HG03439 (cell line): ENCODE measurements around the gene BPIFA1.

ENCODE experiments used
- ATAC-seq: cut with Tn5 transposase; IDR thresholded peaks from one replicate; pipeline ENCODE4 v1.9.1; 2021; ENCODE audit warnings: mild to moderate bottlenecking, moderate library complexity; ENCODE audit not compliant: unreplicated experiment

Gene BPIFA1

DNA sequence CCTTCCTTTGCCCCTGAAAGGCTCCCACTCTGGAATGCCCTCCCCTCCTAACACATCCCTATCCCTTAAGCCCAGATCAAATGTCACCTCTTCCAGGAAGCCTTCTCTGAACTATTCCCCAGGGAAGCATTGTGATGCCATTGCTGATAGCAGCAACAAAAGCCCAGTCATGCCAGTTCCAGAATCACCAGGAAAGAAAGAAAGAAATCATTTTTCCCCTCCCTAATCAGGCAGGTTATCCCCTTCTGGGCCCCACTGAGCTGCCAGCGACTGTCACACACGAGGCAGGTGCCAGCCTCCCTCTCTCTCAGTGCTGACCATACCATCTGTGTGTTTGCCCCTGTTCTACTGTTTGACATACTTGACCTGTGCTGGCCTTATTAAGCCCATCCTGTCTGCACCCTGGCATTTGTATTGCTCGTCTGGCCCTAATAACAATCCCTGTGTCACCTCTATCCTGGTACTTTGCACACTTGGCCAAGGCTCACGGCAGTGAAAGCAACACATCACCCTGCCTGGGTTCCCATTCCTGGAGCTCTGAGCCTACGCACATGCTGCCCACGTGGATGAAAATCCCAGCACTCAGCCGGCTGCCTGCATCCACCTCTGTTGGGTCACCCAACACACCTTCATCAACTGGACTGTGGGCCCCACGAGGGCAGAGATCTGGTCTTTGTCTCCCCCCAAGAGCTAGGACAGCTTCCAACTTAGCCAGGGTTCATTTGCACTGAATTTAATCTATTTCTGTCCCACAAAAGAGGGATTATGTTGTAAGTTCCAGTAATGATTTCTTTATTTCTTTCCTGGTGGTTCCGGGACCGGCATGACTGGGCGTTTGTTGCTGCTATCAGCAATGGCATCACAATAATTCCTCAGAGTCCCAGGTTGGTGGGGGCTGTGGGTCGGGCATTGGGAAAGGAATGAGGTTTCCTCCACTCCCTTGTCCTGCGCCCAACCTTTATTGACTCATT is 42.0 kb downstream of the BPIFA1 start:
- no peak for ATAC-seq

- no peak for ATAC-seq
Measured at GRCh38 chr20:33278700-33279099, 42.9 kb downstream of the BPIFA1 start.

DNA sequence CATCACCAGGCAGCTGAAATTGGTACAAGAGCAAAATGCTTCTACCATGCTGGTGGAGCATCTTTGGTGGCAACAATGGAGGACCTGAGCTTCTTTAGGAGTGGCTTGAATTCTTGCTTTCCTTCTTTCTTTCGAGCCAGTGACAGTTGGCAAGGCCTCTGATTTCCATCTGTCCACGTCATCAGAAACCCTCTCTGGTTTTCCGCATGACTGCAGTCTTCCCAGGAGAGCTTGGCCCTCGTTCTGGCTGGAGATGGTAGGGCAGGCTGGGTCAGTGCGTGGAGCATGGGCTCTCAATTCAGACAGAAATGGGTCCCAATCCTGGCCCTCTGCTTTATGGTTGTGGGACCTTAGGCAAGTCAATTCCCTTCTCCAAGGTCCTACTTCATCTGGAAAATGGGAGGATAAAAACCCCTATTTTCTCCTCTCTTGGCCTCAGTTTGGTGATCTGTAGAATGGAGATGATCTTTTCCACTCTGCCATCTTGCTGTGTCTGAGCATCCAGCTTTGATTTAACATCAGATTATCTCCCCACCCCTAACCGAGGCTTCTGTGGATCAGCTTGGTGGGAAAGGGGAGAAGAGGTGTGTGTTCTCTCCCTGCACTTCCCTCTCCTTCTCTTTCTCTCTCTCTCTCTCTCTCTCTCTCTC is 43.6 kb downstream of the BPIFA1 start:
- ATAC-seq, result no peak

DNA sequence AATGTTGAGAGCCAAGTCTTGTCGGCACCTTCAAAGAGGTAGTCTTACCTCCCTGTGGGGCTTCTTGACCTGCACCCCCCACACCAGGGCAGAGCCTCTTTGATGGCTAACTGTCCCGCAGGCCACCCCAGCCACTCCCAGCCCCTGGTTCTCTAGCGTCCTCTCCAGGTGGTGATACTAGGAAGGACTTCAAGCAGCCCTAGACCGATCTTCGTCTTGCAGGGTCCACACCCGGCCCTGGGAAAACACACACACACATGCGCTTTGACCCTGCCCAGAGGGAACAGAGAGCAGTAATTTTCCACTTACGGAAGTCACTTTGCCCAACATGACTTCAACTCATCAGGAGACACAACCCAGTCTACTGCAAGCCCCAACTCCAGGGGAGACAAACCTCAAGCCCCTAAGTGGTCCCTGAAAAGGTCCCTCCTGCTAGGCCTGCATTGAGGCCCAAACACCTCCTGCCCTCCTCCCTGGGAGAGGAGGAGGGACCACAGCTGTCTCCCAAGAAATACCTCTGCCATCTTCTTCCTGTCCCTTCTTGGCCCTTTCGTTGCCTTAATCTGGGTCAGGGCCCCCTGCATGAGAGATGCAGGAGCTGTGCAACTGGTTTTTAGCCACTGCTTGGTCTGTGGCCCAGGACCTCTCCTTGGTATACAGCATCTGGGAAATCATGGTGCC is 44.3 kb downstream of the BPIFA1 start:
- ATAC-seq, result no peak

GRCh38 chr20:33280775-33281174 is 45.0 kb downstream of the BPIFA1 start:
- ATAC-seq, result no peak

GRCh38 chr20:33281550-33282146 is 45.9 kb downstream of the BPIFA1 start:
- ATAC-seq, result no peak

- ATAC-seq, result no peak
Measured at GRCh38 chr20:33282196-33282934, 46.6 kb downstream of the BPIFA1 start.

- no peak for ATAC-seq
Measured at GRCh38 chr20:33282991-33283555, 47.3 kb downstream of the BPIFA1 start, which contains the start of gene BPIFB1. Gene BPIFB1 (plus strand): TSS chr20:33283214. CDS start chr20:33286074, 2,860 bp downstream.

DNA sequence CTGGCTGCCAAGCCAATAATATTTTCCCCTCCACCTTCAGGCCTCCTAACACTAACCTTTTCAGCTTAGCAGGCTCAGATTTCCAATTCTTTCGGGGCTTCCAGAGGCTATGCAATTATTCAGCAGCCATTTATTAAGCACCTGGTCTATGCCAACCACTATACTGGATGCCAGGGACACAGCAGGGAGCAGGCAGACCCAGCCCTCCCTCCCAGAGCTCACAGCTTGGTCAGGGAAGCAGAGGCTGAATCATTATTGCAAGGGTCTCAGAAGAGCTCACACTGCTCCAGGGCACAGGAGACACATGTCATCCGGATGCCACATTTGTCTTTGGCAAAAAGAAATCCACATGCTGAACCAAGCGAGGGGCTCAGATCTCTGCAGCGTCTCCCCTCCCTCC is 48.5 kb downstream of the BPIFA1 start:
- ATAC-seq, result no peak

GRCh38 chr20:33284937-33285336 is 49.1 kb downstream of the BPIFA1 start:
- ATAC-seq, result no peak

GRCh38 chr20:33285861-33286495 is 50.2 kb downstream of the BPIFA1 start:
- no peak for ATAC-seq

GRCh38 chr20:33287884-33288283 is 52.1 kb downstream of the BPIFA1 start:
- no peak for ATAC-seq

DNA sequence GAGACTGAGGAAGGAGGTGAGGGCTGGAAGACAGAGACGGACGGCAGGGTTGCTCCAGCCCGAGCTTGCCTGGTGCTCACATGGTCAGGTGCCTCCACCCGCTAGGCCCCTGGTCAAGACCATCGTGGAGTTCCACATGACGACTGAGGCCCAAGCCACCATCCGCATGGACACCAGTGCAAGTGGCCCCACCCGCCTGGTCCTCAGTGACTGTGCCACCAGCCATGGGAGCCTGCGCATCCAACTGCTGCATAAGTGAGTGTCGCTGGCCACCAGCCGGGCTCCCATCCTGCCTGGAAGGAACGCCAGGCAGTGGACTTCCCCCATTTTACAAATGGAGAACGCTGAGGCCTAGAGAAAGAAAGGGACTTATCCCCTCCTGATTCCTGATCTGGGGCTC is 55.1 kb downstream of the BPIFA1 start:
- no peak for ATAC-seq

DNA sequence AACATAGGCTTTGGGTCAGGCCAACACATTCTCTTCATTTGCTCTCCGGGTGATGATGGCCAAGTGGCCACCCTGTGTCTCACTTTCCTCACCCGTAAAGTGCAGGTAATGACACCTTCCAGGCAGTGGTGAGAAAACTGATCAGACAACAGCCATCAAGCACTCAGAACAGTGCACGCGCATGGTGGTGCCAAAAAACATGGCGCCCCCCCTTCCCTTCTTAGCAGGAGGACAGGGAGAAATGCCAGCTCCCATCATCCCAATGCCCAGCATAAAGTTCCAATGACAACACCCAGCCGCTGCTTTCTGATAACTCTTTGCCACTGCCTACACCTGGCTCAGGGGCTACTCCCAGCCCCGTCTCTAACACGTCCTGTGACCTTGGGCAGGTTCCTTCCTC is 55.6 kb downstream of the BPIFA1 start:
- no peak for ATAC-seq

DNA sequence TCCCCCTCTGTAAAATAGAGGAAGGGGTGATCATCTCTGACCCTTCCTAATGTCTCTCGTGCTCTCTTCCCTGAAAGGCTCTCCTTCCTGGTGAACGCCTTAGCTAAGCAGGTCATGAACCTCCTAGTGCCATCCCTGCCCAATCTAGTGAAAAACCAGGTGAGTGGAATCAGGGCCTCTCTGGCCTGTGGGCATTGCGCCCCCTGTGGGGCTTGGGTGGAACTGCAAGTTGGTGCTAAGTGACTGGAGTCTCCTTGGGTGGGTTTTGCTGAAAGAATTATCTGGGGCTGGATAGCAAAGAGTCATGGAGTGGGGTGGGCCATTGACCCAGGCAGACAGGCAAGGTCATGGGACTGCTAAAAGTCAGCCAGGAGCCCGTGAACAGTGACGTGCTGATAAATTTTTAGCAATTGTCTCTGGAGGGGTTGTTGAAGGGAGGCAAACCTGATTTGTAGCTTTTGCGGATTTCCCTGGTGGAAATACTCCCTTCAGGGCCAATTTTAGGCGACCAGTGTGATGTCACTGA is 56.1 kb downstream of the BPIFA1 start:
- no peak for ATAC-seq
